Measurements from ENCODE around the gene HIF1A.

Gene HIF1A

GRCh38 chr14:61659582-61659981 is 35.7 kb upstream of the HIF1A start:
- no peak overlapping the region for H3K4me2 ChIP-seq (ENCODE audit: low read length)
- no peaks in the 10 kb centered on the region for H3K79me2 ChIP-seq (ENCODE audit: control insufficient read depth, insufficient read depth, low read length, poor library complexity)
- H4K8ac ChIP-seq (ENCODE audit: low read depth, low read length), result no peak overlapping the region
- no peak overlapping the region for H4K12ac ChIP-seq (ENCODE audit: low read depth, low read length)
- H2BK120ac ChIP-seq (ENCODE audit: insufficient read depth, low read length, poor library complexity), result no peak overlapping the region
- H3K18ac ChIP-seq (ENCODE audit: low read length), result no peak overlapping the region
- no peak overlapping the region for H3K14ac ChIP-seq (ENCODE audit: low read length)
- DNase-seq, result peak in 1 of 2 donors; percentile 71
- H4K91ac ChIP-seq (ENCODE audit: low read depth, low read length), result no peak overlapping the region
- no peak overlapping the region for H3K4ac ChIP-seq (ENCODE audit: low read depth, low read length)
- no peaks in the 10 kb centered on the region for H3K79me1 ChIP-seq (ENCODE audit: low read length)
- H3K27me3 ChIP-seq (ENCODE audit: insufficient read depth, low read length), result no peaks in the 10 kb centered on the region
- no peaks in the 10 kb centered on the region for H3K36me3 ChIP-seq (ENCODE audit: control insufficient read depth in 1 of 2, insufficient read depth in 2 of 2, low read length in 2 of 2)
- no peaks in the 10 kb centered on the region for H3K4me1 ChIP-seq (ENCODE audit: control insufficient read depth in 1 of 2, insufficient read depth in 2 of 2, low read length in 2 of 2)
- H2AK5ac ChIP-seq (ENCODE audit: low read length), result no peak overlapping the region
- no peak overlapping the region for H3K23ac ChIP-seq (ENCODE audit: low read length)
- no peak overlapping the region for H3K4me3 ChIP-seq (ENCODE audit: low read depth, low read length)
- no peak overlapping the region for H2BK12ac ChIP-seq (ENCODE audit: low read length)
- H3K27ac ChIP-seq (ENCODE audit: low read depth, low read length), result no peak overlapping the region
- no peaks in the 10 kb centered on the region for H3K9me3 ChIP-seq (ENCODE audit: insufficient read depth, low read depth, low read length)
- no peak overlapping the region for H2AFZ ChIP-seq (ENCODE audit: insufficient read depth, low read length, poor library complexity)
- no CpG with 5 or more reads among the region's 2 CpGs for WGBS (ENCODE audit: extremely low coverage, insufficient coverage, insufficient read length)
- H3K9ac ChIP-seq (ENCODE audit: low read length), result no peak overlapping the region
- H2BK5ac ChIP-seq (ENCODE audit: low read depth, low read length, poor library complexity), result no peak overlapping the region

GRCh38 chr14:61661471-61662400 is 33.6 kb upstream of the HIF1A start:
- Histone ChIP-seq H2BK5ac (ENCODE audit: low read depth, low read length, poor library complexity) (no peak overlapping the region), H4K8ac (ENCODE audit: low read depth, low read length) (no peak overlapping the region), H3K27me3 (ENCODE audit: insufficient read depth, low read length) (no peaks in the 10 kb centered on the region), H2AFZ (ENCODE audit: insufficient read depth, low read length, poor library complexity) (no peak overlapping the region), H3K79me2 (ENCODE audit: control insufficient read depth, insufficient read depth, low read length, poor library complexity) (no peaks in the 10 kb centered on the region), H2BK12ac (ENCODE audit: low read length) (no peak overlapping the region), H3K36me3 (ENCODE audit: control insufficient read depth in 1 of 2, insufficient read depth in 2 of 2, low read length in 2 of 2) (no peaks in the 10 kb centered on the region), H2BK120ac (ENCODE audit: insufficient read depth, low read length, poor library complexity) (no peak overlapping the region), H3K9me3 (ENCODE audit: insufficient read depth, low read depth, low read length) (no peaks in the 10 kb centered on the region), H2AK5ac (ENCODE audit: low read length) (no peak overlapping the region), H3K4ac (ENCODE audit: low read depth, low read length) (no peak overlapping the region), H3K4me3 (ENCODE audit: low read depth, low read length) (no peak overlapping the region), H3K18ac (ENCODE audit: low read length) (no peak overlapping the region), H4K91ac (ENCODE audit: low read depth, low read length) (no peak overlapping the region), H3K27ac (ENCODE audit: low read depth, low read length) (peak overlapping the region; percentile 23), H3K79me1 (ENCODE audit: low read length) (no peaks in the 10 kb centered on the region), H3K9ac (ENCODE audit: low read length) (no peak overlapping the region), H4K12ac (ENCODE audit: low read depth, low read length) (no peak overlapping the region), H3K4me1 (ENCODE audit: control insufficient read depth in 1 of 2, insufficient read depth in 2 of 2, low read length in 2 of 2) (no peaks in the 10 kb centered on the region), H3K4me2 (ENCODE audit: low read length) (no peak overlapping the region), H3K23ac (ENCODE audit: low read length) (no peak overlapping the region), H3K14ac (ENCODE audit: low read length) (no peak overlapping the region)
- no CpG with 5 or more reads among the region's 6 CpGs for WGBS (ENCODE audit: extremely low coverage, insufficient coverage, insufficient read length)
- DNase-seq, result peak in 1 of 2 donors; percentile 37

GRCh38 chr14:61662437-61663311 is 32.6 kb upstream of the HIF1A start:
- no peak overlapping the region for H4K12ac ChIP-seq (ENCODE audit: low read depth, low read length)
- H2AFZ ChIP-seq (ENCODE audit: insufficient read depth, low read length, poor library complexity), result no peak overlapping the region
- no peak overlapping the region for H2BK12ac ChIP-seq (ENCODE audit: low read length)
- no peaks in the 10 kb centered on the region for H3K9me3 ChIP-seq (ENCODE audit: insufficient read depth, low read depth, low read length)
- no CpG with 5 or more reads among the region's 13 CpGs for WGBS (ENCODE audit: extremely low coverage, insufficient coverage, insufficient read length)
- no peak overlapping the region for H4K8ac ChIP-seq (ENCODE audit: low read depth, low read length)
- no peaks in the 10 kb centered on the region for H3K79me1 ChIP-seq (ENCODE audit: low read length)
- peak overlapping the region; percentile 9 for H2BK5ac ChIP-seq (ENCODE audit: low read depth, low read length, poor library complexity)
- DNase-seq, result peak; percentile 48 to 65
- peak overlapping the region; percentile 7 for H4K91ac ChIP-seq (ENCODE audit: low read depth, low read length)
- H3K36me3 ChIP-seq (ENCODE audit: control insufficient read depth in 1 of 2, insufficient read depth in 2 of 2, low read length in 2 of 2), result no peaks in the 10 kb centered on the region
- H3K9ac ChIP-seq (ENCODE audit: low read length), result no peak overlapping the region
- no peak overlapping the region for H3K4me2 ChIP-seq (ENCODE audit: low read length)
- H3K4ac ChIP-seq (ENCODE audit: low read depth, low read length), result no peak overlapping the region
- no peaks in the 10 kb centered on the region for H3K4me1 ChIP-seq (ENCODE audit: control insufficient read depth in 1 of 2, insufficient read depth in 2 of 2, low read length in 2 of 2)
- no peak overlapping the region for H3K18ac ChIP-seq (ENCODE audit: low read length)
- H3K79me2 ChIP-seq (ENCODE audit: control insufficient read depth, insufficient read depth, low read length, poor library complexity), result no peaks in the 10 kb centered on the region
- no peak overlapping the region for H3K23ac ChIP-seq (ENCODE audit: low read length)
- no peaks in the 10 kb centered on the region for H3K27me3 ChIP-seq (ENCODE audit: insufficient read depth, low read length)
- peak overlapping the region; percentile 63 for H3K27ac ChIP-seq (ENCODE audit: low read depth, low read length)
- no peak overlapping the region for H2AK5ac ChIP-seq (ENCODE audit: low read length)
- H3K14ac ChIP-seq (ENCODE audit: low read length), result no peak overlapping the region
- no peak overlapping the region for H2BK120ac ChIP-seq (ENCODE audit: insufficient read depth, low read length, poor library complexity)
- no peak overlapping the region for H3K4me3 ChIP-seq (ENCODE audit: low read depth, low read length)

GRCh38 chr14:61663312-61663979 is 31.9 kb upstream of the HIF1A start:
- Histone ChIP-seq H3K79me2 (ENCODE audit: control insufficient read depth, insufficient read depth, low read length, poor library complexity) (no peaks in the 10 kb centered on the region), H3K27me3 (ENCODE audit: insufficient read depth, low read length) (no peaks in the 10 kb centered on the region), H3K23ac (ENCODE audit: low read length) (no peak overlapping the region), H3K4me2 (ENCODE audit: low read length) (no peak overlapping the region), H4K91ac (ENCODE audit: low read depth, low read length) (peak overlapping the region; percentile 34), H2AFZ (ENCODE audit: insufficient read depth, low read length, poor library complexity) (no peak overlapping the region), H3K18ac (ENCODE audit: low read length) (no peak overlapping the region), H2BK12ac (ENCODE audit: low read length) (no peak overlapping the region), H4K12ac (ENCODE audit: low read depth, low read length) (no peak overlapping the region), H3K9ac (ENCODE audit: low read length) (no peak overlapping the region), H3K79me1 (ENCODE audit: low read length) (no peaks in the 10 kb centered on the region), H3K4me1 (ENCODE audit: control insufficient read depth in 1 of 2, insufficient read depth in 2 of 2, low read length in 2 of 2) (no peaks in the 10 kb centered on the region), H2AK5ac (ENCODE audit: low read length) (no peak overlapping the region), H3K4me3 (ENCODE audit: low read depth, low read length) (no peak overlapping the region), H2BK120ac (ENCODE audit: insufficient read depth, low read length, poor library complexity) (no peak overlapping the region), H3K36me3 (ENCODE audit: control insufficient read depth in 1 of 2, insufficient read depth in 2 of 2, low read length in 2 of 2) (no peaks in the 10 kb centered on the region), H2BK5ac (ENCODE audit: low read depth, low read length, poor library complexity) (no peak overlapping the region), H3K4ac (ENCODE audit: low read depth, low read length) (no peak overlapping the region), H3K14ac (ENCODE audit: low read length) (no peak overlapping the region), H3K9me3 (ENCODE audit: insufficient read depth, low read depth, low read length) (no peaks in the 10 kb centered on the region), H4K8ac (ENCODE audit: low read depth, low read length) (no peak overlapping the region), H3K27ac (ENCODE audit: low read depth, low read length) (no peak overlapping the region)
- DNase-seq, result no peak
- WGBS (ENCODE audit: extremely low coverage, insufficient coverage, insufficient read length), result no CpG with 5 or more reads among the region's 7 CpGs

Measured in trophoblast cell (in vitro differentiated cells and primary cell).